GM23338 (cell line): ENCODE results near the gene RSAD1. TPM values are rescaled to one million over a fixed set of nuclear protein-coding genes. Genes with fewer than 3 reads are reported as not detected.

ENCODE experiments used
- ATAC-seq: fragments of 200-7000 bp; cut with Tn5 transposase; 3 replicates; pipeline ENCODE4 v1.9.1; 2020
- DNase-seq: peaks from one replicate; pipeline ENCODE4 v3.0.0-alpha.2; 2015; ENCODE audit warnings: low spot score
- H2AFZ ChIP-seq: fragments of 200-600 bp; sonication (generic); 2 replicates; pipeline ENCODE4 v1.8.0; 2016; ENCODE audit warnings: antibody characterized with exemption, mild to moderate bottlenecking, moderate library complexity
- H3F3A ChIP-seq: fragments of 200-600 bp; sonication (generic); replicated peaks from 2 replicates; pipeline ENCODE4 v1.8.0; 2017; ENCODE audit warnings: antibody characterized with exemption, mixed run types, low read depth
- H3K27ac ChIP-seq: fragments of 200-600 bp; sonication (generic); 2 replicates; pipeline ENCODE4 v1.6.1; 2016; ENCODE audit warnings: low read depth
- H3K27me3 ChIP-seq: fragments of 200-600 bp; sonication (generic); 2 replicates; pipeline ENCODE4 v1.8.0; 2016; ENCODE audit warnings: mild to moderate bottlenecking, mixed run types, moderate library complexity; ENCODE audit not compliant: insufficient read depth
- H3K36me3 ChIP-seq: fragments of 200-600 bp; sonication (generic); 2 replicates; pipeline ENCODE4 v1.8.0; 2016; ENCODE audit warnings: mild to moderate bottlenecking; ENCODE audit not compliant: insufficient read depth
- H3K4me1 ChIP-seq: fragments of 200-600 bp; sonication (generic); 2 replicates; pipeline ENCODE4 v1.8.0; 2016; ENCODE audit warnings: mild to moderate bottlenecking, moderate library complexity; ENCODE audit not compliant: insufficient read depth
- H3K4me2 ChIP-seq: fragments of 200-600 bp; sonication (generic); 2 replicates; pipeline ENCODE4 v1.7.1; 2017; ENCODE audit warnings: mixed run types
- H3K4me3 ChIP-seq: fragments of 200-600 bp; sonication (generic); 2 replicates; pipeline ENCODE4 v1.6.1; 2016; ENCODE audit warnings: mixed run types
- H3K79me2 ChIP-seq: fragments of 200-600 bp; sonication (generic); replicated peaks from 2 replicates; pipeline ENCODE4 v1.8.0; 2017; ENCODE audit warnings: mild to moderate bottlenecking; ENCODE audit not compliant: insufficient read depth
- H3K9me2 ChIP-seq: fragments of 200-600 bp; sonication (generic); 2 replicates; pipeline ENCODE4 v1.8.0; 2017; ENCODE audit not compliant: insufficient read depth
- H4K20me1 ChIP-seq: fragments of 200-600 bp; sonication (generic); replicated peaks from 2 replicates; pipeline ENCODE4 v1.8.0; 2017; ENCODE audit warnings: mild to moderate bottlenecking; ENCODE audit not compliant: insufficient read depth
- H3K27ac Mint-ChIP-seq: 2 replicates; pipeline ENCODE4 v1.8.0; 2020; ENCODE audit warnings: inconsistent platforms, mild to moderate bottlenecking, moderate library complexity, mixed read lengths
- H3K27me3 Mint-ChIP-seq: 3 replicates; pipeline ENCODE4 v1.8.0; 2022; ENCODE audit warnings: low read depth, mild to moderate bottlenecking, moderate library complexity, mixed read lengths, inconsistent platforms; ENCODE audit not compliant: insufficient read depth, poor library complexity
- H3K36me3 Mint-ChIP-seq: 3 replicates; pipeline ENCODE4 v1.8.0; 2021; ENCODE audit warnings: low read depth, mild to moderate bottlenecking, inconsistent platforms, moderate library complexity, mixed read lengths
- H3K4me1 Mint-ChIP-seq: 3 replicates; pipeline ENCODE4 v1.8.0; 2020; ENCODE audit warnings: mild to moderate bottlenecking, inconsistent platforms, mixed read lengths
- H3K4me3 Mint-ChIP-seq: 3 replicates; pipeline ENCODE4 v1.8.0; 2021; ENCODE audit warnings: moderate library complexity, mild to moderate bottlenecking, inconsistent platforms, mixed read lengths
- H3K9me3 Mint-ChIP-seq: 3 replicates; pipeline ENCODE4 v1.8.0; 2020; ENCODE audit warnings: moderate library complexity, mild to moderate bottlenecking, inconsistent platforms, mixed read lengths
- CREB1 ChIP-seq: fragments of 250-450 bp; sonication (Bioruptor Pico); IDR thresholded peaks from 2 replicates; pipeline ENCODE4 v1.5.0; 2020; ENCODE audit warnings: low read depth, mild to moderate bottlenecking, moderate library complexity
- EZH2 ChIP-seq: fragments of 200-600 bp; sonication (generic); IDR thresholded peaks from one replicate; pipeline ENCODE4 v1.8.0; 2017; ENCODE audit warnings: antibody characterized with exemption, mild to moderate bottlenecking, low read depth; ENCODE audit not compliant: unreplicated experiment
- JUNB ChIP-seq: IDR thresholded peaks from one replicate; pipeline ENCODE4 v1.6.1; 2016; ENCODE audit warnings: antibody characterized with exemption; ENCODE audit not compliant: unreplicated experiment
- POLR2AphosphoS5 ChIP-seq: IDR thresholded peaks from 2 replicates; pipeline ENCODE4 v1.6.1; 2016; ENCODE audit warnings: antibody characterized with exemption, low read depth
- STAT1 ChIP-seq: IDR thresholded peaks from one replicate; pipeline ENCODE4 v1.6.1; 2016; ENCODE audit warnings: antibody characterized with exemption; ENCODE audit not compliant: unreplicated experiment
- ZNF114 ChIP-seq: fragments of 250-450 bp; sonication (Bioruptor Pico); IDR thresholded peaks from 2 replicates; pipeline ENCODE4 v1.5.0; 2020; ENCODE audit warnings: mild to moderate bottlenecking, moderate library complexity
- ZNF331 ChIP-seq: fragments of 250-450 bp; sonication (Bioruptor Pico); IDR thresholded peaks from 2 replicates; pipeline ENCODE4 v1.5.0; 2020; ENCODE audit warnings: low read depth, mild to moderate bottlenecking, moderate library complexity
- polyA plus RNA-seq: library from polyadenylated mRNA; unstranded; fragments of >200 nt; fragmentation: Nextera tagmentation; extraction: Ambion mirVana; gene quantifications from 2 replicates; pipeline ENCODE4 v1.2.1, GENCODE V29; 2016
- total RNA-seq: library from RNA; depleted of rRNA; stranded (reverse); fragments of >200 nt; shearing (Covaris generic); gene quantifications from 2 replicates; pipeline ENCODE4 v1.2.3, GENCODE V29; 2014
- TF ChIP-seq, protein P1 (sequence below): IDR thresholded peaks from one replicate; pipeline ENCODE4 v1.6.1; 2018; ENCODE audit warnings: antibody characterized with exemption; ENCODE audit not compliant: unreplicated experiment
- TF ChIP-seq, protein P2 (sequence below), 2 experiments: fragments of 200-600 bp in 1 of 2; sonication (generic) in 1 of 2; conservative IDR thresholded peaks; 2 replicates each; pipeline versions ENCODE4 v1.5.1 to v1.6.1; 2016 to 2017; ENCODE audit warnings: antibody characterized with exemption in 2 of 2, low read depth in 2 of 2, mild to moderate bottlenecking in 2 of 2, moderate library complexity in 1 of 2
- TF ChIP-seq, protein P3 (sequence below): fragments of 250-450 bp; sonication (Bioruptor Pico); IDR thresholded peaks from 2 replicates; pipeline ENCODE4 v1.5.0; 2020; ENCODE audit warnings: mild to moderate bottlenecking, moderate library complexity

The RSAD1 gene
- total and polyA plus RNA-seq, 2 experiments from 2014 or later: 18.4 to 28.7 TPM

DNA sequence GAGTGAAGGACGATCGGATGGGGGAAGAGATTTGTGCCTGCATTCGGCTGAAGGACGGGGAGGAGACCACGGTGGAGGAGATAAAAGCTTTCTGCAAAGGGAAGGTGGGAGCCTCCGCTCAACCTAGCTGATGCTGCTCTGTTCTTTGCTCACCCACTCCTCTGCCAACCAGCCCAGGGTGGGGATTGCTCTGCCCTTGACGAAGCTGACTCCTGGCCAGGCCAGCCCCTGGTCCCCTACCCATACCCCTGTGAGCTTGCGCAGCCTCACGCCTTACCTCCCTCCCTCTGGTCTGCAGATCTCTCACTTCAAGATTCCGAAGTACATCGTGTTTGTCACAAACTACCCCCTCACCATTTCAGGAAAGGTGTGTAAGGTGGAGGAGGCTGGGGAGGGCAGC, 4.8 kb upstream of the RSAD1 start (continued):
- TF ChIP-seq, protein P1, sequence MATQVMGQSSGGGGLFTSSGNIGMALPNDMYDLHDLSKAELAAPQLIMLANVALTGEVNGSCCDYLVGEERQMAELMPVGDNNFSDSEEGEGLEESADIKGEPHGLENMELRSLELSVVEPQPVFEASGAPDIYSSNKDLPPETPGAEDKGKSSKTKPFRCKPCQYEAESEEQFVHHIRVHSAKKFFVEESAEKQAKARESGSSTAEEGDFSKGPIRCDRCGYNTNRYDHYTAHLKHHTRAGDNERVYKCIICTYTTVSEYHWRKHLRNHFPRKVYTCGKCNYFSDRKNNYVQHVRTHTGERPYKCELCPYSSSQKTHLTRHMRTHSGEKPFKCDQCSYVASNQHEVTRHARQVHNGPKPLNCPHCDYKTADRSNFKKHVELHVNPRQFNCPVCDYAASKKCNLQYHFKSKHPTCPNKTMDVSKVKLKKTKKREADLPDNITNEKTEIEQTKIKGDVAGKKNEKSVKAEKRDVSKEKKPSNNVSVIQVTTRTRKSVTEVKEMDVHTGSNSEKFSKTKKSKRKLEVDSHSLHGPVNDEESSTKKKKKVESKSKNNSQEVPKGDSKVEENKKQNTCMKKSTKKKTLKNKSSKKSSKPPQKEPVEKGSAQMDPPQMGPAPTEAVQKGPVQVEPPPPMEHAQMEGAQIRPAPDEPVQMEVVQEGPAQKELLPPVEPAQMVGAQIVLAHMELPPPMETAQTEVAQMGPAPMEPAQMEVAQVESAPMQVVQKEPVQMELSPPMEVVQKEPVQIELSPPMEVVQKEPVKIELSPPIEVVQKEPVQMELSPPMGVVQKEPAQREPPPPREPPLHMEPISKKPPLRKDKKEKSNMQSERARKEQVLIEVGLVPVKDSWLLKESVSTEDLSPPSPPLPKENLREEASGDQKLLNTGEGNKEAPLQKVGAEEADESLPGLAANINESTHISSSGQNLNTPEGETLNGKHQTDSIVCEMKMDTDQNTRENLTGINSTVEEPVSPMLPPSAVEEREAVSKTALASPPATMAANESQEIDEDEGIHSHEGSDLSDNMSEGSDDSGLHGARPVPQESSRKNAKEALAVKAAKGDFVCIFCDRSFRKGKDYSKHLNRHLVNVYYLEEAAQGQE: no peak
- TF ChIP-seq ZNF114 (CRISPR knock-in tag): no peak

DNA sequence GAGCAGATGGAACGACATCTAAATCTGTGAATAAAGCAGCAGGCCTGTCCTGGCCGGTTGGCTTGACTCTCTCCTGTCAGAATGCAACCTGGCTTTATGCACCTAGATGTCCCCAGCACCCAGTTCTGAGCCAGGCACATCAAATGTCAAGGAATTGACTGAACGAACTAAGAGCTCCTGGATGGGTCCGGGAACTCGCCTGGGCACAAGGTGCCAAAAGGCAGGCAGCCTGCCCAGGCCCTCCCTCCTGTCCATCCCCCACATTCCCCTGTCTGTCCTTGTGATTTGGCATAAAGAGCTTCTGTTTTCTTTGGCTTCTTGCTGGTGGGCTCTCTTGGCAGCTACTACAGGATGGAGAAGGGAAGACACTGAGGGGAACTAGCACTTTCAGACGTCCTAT, 4.1 kb upstream of the RSAD1 start:
- no peaks in the 10 kb centered on the region for H3K79me2 ChIP-seq
- no peak overlapping the region for H3K27ac ChIP-seq
- no peak overlapping the region for H3K4me3 ChIP-seq
- H3K4me1 Mint-ChIP-seq: peaks cover 19% of the 10 kb centered on the region
- peaks cover 11% of the 10 kb centered on the region; the same call in 1 of the 2 replicates for H3K4me1 ChIP-seq
- H3F3A ChIP-seq: 0 out of 2 replicates have a peak, but pooled peaks cover 19% of the 10 kb centered on the region
- H3K9me3 Mint-ChIP-seq: no peaks in the 10 kb centered on the region; the same call in 2 of the 3 replicates
- H3K36me3 ChIP-seq: no peaks in the 10 kb centered on the region
- peaks cover 19% of the 10 kb centered on the region for H3K27me3 ChIP-seq
- H3K27ac Mint-ChIP-seq: no peak overlapping the region
- ATAC-seq (no peak), DNase-seq (no peak)
- H3K27me3 Mint-ChIP-seq: peaks cover 17% of the 10 kb centered on the region
- H3K4me2 ChIP-seq: no peak overlapping the region
- peaks cover 5% of the 10 kb centered on the region for H3K36me3 Mint-ChIP-seq
- H3K4me3 Mint-ChIP-seq: no peak overlapping the region
- peaks cover 7% of the 10 kb centered on the region; the same call in 1 of the 2 replicates for H4K20me1 ChIP-seq
- H3K9me2 ChIP-seq: no peaks in the 10 kb centered on the region
- H2AFZ ChIP-seq: no peak overlapping the region
- TF ChIP-seq, protein P1: no peak
- TF ChIP-seq ZNF331 (CRISPR knock-in tag) (no peak), ZNF114 (CRISPR knock-in tag) (no peak), JUNB (no peak), EZH2 (no peak), CREB1 (no peak), STAT1 (no peak), POLR2AphosphoS5 (no peak)
- TF ChIP-seq, protein P2, sequence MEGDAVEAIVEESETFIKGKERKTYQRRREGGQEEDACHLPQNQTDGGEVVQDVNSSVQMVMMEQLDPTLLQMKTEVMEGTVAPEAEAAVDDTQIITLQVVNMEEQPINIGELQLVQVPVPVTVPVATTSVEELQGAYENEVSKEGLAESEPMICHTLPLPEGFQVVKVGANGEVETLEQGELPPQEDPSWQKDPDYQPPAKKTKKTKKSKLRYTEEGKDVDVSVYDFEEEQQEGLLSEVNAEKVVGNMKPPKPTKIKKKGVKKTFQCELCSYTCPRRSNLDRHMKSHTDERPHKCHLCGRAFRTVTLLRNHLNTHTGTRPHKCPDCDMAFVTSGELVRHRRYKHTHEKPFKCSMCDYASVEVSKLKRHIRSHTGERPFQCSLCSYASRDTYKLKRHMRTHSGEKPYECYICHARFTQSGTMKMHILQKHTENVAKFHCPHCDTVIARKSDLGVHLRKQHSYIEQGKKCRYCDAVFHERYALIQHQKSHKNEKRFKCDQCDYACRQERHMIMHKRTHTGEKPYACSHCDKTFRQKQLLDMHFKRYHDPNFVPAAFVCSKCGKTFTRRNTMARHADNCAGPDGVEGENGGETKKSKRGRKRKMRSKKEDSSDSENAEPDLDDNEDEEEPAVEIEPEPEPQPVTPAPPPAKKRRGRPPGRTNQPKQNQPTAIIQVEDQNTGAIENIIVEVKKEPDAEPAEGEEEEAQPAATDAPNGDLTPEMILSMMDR (conservative IDR thresholded peaks at IDR 0.05; ENCODE audit: low read depth in 2 of 2): no peak
- TF ChIP-seq, protein P3, sequence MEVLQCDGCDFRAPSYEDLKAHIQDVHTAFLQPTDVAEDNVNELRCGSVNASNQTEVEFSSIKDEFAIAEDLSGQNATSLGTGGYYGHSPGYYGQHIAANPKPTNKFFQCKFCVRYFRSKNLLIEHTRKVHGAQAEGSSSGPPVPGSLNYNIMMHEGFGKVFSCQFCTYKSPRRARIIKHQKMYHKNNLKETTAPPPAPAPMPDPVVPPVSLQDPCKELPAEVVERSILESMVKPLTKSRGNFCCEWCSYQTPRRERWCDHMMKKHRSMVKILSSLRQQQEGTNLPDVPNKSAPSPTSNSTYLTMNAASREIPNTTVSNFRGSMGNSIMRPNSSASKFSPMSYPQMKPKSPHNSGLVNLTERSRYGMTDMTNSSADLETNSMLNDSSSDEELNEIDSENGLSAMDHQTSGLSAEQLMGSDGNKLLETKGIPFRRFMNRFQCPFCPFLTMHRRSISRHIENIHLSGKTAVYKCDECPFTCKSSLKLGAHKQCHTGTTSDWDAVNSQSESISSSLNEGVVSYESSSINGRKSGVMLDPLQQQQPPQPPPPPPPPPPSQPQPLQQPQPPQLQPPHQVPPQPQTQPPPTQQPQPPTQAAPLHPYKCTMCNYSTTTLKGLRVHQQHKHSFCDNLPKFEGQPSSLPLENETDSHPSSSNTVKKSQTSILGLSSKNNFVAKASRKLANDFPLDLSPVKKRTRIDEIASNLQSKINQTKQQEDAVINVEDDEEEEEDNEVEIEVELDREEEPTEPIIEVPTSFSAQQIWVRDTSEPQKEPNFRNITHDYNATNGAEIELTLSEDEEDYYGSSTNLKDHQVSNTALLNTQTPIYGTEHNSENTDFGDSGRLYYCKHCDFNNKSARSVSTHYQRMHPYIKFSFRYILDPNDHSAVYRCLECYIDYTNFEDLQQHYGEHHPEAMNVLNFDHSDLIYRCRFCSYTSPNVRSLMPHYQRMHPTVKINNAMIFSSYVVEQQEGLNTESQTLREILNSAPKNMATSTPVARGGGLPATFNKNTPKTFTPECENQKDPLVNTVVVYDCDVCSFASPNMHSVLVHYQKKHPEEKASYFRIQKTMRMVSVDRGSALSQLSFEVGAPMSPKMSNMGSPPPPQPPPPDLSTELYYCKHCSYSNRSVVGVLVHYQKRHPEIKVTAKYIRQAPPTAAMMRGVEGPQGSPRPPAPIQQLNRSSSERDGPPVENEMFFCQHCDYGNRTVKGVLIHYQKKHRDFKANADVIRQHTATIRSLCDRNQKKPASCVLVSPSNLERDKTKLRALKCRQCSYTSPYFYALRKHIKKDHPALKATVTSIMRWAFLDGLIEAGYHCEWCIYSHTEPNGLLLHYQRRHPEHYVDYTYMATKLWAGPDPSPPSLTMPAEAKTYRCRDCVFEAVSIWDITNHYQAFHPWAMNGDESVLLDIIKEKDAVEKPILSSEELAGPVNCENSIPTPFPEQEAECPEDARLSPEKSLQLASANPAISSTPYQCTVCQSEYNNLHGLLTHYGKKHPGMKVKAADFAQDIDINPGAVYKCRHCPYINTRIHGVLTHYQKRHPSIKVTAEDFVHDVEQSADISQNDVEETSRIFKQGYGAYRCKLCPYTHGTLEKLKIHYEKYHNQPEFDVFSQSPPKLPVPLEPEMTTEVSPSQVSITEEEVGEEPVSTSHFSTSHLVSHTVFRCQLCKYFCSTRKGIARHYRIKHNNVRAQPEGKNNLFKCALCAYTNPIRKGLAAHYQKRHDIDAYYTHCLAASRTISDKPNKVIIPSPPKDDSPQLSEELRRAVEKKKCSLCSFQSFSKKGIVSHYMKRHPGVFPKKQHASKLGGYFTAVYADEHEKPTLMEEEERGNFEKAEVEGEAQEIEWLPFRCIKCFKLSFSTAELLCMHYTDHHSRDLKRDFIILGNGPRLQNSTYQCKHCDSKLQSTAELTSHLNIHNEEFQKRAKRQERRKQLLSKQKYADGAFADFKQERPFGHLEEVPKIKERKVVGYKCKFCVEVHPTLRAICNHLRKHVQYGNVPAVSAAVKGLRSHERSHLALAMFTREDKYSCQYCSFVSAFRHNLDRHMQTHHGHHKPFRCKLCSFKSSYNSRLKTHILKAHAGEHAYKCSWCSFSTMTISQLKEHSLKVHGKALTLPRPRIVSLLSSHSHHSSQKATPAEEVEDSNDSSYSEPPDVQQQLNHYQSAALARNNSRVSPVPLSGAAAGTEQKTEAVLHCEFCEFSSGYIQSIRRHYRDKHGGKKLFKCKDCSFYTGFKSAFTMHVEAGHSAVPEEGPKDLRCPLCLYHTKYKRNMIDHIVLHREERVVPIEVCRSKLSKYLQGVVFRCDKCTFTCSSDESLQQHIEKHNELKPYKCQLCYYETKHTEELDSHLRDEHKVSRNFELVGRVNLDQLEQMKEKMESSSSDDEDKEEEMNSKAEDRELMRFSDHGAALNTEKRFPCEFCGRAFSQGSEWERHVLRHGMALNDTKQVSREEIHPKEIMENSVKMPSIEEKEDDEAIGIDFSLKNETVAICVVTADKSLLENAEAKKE (CRISPR knock-in tag): no peak
